Nephron (organoid): ENCODE results near the gene DNAAF8.
"Not testable (repeated sequence)": the region's sequence is repeated elsewhere in the genome, so short reads cannot be mapped to it uniquely, and the experiment has no call there.

Source experiments
- H3K27ac Mint-ChIP-seq, 3 experiments: 2 replicates each; pipeline ENCODE4 v1.8.0; 2020; ENCODE audit warnings: mixed read lengths in 3 of 3, mild to moderate bottlenecking in 2 of 3, moderate library complexity in 1 of 3
- H3K27me3 Mint-ChIP-seq: 2 replicates; pipeline ENCODE4 v1.8.0; 2021; ENCODE audit warnings: low read depth, mild to moderate bottlenecking, moderate library complexity, mixed read lengths
- H3K36me3 Mint-ChIP-seq: 2 replicates; pipeline ENCODE4 v1.8.0; 2020; ENCODE audit warnings: low read depth, mixed read lengths
- H3K4me1 Mint-ChIP-seq: 2 replicates; pipeline ENCODE4 v1.8.0; 2020; ENCODE audit warnings: mixed read lengths
- H3K4me3 Mint-ChIP-seq, 3 experiments: 2 replicates each; pipeline ENCODE4 v1.8.0; 2020; ENCODE audit warnings: mild to moderate bottlenecking in 3 of 3, mixed read lengths in 3 of 3, moderate library complexity in 2 of 3
- H3K9me3 Mint-ChIP-seq: 2 replicates; pipeline ENCODE4 v1.8.0; 2020; ENCODE audit warnings: mixed read lengths
- TF ChIP-seq, protein P1 (sequence below), 3 experiments: fragments of 200-600 bp; sonication (generic); IDR thresholded peaks; one replicate each; pipeline ENCODE4 v1.5.0; 2021; ENCODE audit warnings: antibody characterized with exemption in 3 of 3; ENCODE audit not compliant: unreplicated experiment in 3 of 3

The DNAAF8 gene

DNA sequence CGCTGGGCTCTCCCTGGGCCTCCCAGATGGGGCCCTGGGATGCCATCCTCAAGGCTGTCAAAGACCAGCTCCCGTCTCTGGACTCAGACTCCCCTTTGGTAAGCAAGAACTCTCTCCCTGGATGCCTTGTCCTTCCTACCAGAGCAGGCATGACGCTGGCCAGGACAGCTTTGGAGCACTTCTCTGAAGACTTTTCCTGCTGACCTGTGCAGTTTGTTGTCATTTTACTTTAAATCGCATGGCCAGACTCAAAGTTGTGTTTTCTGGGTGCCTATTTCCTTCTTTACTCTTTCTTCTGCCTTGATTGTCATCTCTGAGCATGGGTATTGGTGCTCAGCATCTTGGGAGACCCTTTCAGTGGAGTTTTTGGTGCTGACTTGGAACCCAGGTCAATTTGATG is 2.2 kb downstream of the DNAAF8 start:
- TF ChIP-seq, protein P1, sequence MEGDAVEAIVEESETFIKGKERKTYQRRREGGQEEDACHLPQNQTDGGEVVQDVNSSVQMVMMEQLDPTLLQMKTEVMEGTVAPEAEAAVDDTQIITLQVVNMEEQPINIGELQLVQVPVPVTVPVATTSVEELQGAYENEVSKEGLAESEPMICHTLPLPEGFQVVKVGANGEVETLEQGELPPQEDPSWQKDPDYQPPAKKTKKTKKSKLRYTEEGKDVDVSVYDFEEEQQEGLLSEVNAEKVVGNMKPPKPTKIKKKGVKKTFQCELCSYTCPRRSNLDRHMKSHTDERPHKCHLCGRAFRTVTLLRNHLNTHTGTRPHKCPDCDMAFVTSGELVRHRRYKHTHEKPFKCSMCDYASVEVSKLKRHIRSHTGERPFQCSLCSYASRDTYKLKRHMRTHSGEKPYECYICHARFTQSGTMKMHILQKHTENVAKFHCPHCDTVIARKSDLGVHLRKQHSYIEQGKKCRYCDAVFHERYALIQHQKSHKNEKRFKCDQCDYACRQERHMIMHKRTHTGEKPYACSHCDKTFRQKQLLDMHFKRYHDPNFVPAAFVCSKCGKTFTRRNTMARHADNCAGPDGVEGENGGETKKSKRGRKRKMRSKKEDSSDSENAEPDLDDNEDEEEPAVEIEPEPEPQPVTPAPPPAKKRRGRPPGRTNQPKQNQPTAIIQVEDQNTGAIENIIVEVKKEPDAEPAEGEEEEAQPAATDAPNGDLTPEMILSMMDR (IDR thresholded peaks at IDR 0.05; ENCODE audit: unreplicated experiment in 3 of 3): no peak
- Mint-ChIP-seq H3K27ac (peak overlapping the region in 1 of 3 experiments; percentile 32), H3K27me3 (no peaks in the 10 kb centered on the region), H3K36me3 (no peaks in the 10 kb centered on the region), H3K4me1 (peaks cover 15% of the 10 kb centered on the region), H3K9me3 (no peaks in the 10 kb centered on the region), H3K4me3 (peak overlapping the region; percentile 60 to 73 (median 68))

DNA sequence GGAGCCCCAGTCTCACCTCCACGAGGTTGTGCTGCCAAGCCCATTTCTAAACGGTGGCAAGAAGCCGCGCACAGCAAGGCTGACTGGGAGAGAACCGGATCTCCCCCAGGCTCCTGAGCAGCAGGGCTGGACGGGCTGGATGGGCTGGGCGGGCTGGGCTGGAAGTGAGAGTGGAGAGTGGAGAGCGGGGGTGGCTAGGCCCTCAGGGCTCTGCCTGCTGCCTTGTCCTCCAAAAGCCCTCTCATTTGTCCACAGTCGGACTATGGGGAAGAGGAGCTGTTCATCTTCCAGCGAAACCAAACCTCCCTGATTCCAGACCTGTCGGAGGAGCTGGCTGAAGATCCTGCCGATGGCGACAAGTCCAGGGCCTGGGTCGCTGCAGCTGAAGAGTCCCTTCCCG is 3.2 kb downstream of the DNAAF8 start:
- no peak overlapping the region for H3K4me3 Mint-ChIP-seq
- H3K27ac Mint-ChIP-seq: no peak overlapping the region
- peaks cover 14% of the 10 kb centered on the region for H3K4me1 Mint-ChIP-seq
- H3K9me3 Mint-ChIP-seq: no peaks in the 10 kb centered on the region
- TF ChIP-seq, protein P1 (IDR thresholded peaks at IDR 0.05; ENCODE audit: unreplicated experiment in 3 of 3): no peak
- no peaks in the 10 kb centered on the region for H3K36me3 Mint-ChIP-seq
- no peaks in the 10 kb centered on the region for H3K27me3 Mint-ChIP-seq

DNA sequence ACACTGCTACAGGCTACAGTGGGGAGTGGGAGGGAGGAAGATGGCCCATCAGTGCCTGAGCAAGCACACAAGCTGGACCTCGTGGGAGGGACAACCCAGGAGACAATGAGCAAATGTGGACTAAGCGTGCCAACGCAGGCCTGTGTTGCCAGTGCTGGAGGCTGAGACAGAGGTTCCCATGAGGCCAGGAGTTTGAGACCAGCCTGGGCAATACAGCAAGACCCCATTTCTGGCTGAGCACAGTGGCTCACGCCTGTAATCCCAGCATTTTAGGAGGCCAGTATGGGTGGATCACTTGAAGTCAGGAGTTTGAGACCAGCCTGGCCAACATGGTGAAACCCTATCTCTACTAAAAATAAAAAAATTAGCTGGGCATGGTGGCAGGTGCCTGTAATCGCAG is 4.0 kb downstream of the DNAAF8 start:
- not testable (repeated sequence) for H3K36me3 Mint-ChIP-seq, H3K9me3 Mint-ChIP-seq

DNA sequence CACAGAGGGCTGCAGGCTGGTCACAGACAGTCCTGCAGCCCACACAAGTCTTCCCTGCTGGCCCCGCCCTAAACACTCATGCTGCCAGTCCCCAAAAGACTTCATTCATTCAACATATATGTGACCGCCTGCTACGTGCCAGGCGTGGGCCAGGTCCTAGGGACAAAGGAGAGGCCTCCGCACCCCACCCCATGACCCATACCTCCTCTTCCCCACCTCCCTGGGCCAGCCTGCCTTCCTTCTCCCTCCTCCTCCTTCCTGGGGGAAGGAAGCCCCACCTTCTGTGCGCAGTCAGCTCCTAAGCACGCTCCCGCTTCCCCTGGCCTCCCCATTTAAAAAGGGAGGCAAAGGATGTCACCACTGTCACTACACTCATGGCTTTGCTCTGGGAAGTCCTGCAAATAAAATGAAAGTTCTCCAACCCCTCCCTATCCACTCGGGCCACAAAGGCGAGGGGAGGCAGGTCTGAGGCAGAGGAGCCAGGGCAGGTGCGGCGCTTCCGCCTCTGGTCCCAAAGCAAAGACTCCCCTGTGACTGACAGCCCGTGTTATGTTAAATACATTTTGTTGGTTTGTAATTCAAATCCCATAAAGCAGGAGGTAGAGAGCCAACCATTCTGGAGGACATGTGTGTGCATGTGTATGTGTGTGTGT is 9.0 kb downstream of the DNAAF8 start:
- TF ChIP-seq, protein P1 (IDR thresholded peaks at IDR 0.05; ENCODE audit: unreplicated experiment in 3 of 3): no peak
- H3K36me3 Mint-ChIP-seq: no peaks in the 10 kb centered on the region

More for the DNA sequence above, 4.0 kb downstream of the DNAAF8 start:
- peak overlapping the region in 2 of 3 experiments; percentile 10 to 41 for H3K4me3 Mint-ChIP-seq
- not testable (repeated sequence) for H3K27me3 Mint-ChIP-seq, H3K27ac Mint-ChIP-seq, H3K4me1 Mint-ChIP-seq

DNA sequence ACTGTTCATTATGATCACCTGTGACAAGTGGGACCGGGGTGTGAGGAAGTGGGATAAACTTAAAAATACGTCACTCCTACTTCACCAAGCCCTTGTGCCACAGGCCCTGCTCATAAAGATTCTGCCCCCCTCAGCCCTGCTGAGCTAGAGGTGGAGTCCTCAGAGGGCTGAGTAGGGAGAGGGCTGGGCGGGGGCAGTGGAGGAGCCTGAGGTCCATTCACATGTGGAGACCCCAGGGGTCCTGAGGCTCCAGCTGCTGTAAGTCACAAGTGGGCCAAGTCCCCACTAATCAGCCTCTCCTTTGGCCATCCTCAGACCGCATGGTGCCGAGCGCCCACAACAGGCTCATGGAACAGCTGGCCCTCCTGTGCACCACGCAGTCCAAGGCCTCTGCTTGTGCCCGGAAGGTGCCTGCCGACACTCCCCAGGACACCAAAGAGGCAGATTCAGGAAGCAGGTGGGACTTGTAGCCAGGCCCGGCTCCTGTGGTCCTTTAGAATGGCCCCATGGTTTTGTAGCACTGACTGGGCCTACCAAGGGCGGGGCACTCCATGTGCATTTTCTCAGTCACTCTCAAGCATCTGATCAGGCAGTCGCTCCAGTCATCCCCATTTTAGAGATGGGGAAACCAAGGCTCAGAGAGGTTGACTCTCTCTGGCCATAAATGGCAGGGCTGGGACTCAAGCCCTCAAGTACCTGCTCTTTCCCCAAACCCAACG is 10.4 kb downstream of the DNAAF8 start:
- H3K4me3 Mint-ChIP-seq: no peak overlapping the region
- TF ChIP-seq, protein P1 (IDR thresholded peaks at IDR 0.05; ENCODE audit: unreplicated experiment in 3 of 3): no peak
- no peaks in the 10 kb centered on the region for H3K27me3 Mint-ChIP-seq
- no peaks in the 10 kb centered on the region for H3K9me3 Mint-ChIP-seq
- peaks cover 16% of the 10 kb centered on the region for H3K4me1 Mint-ChIP-seq
- peaks cover 4% of the 10 kb centered on the region for H3K36me3 Mint-ChIP-seq
- H3K27ac Mint-ChIP-seq: no peak overlapping the region

More for the DNA sequence above, 9.0 kb downstream of the DNAAF8 start:
- H3K4me1 Mint-ChIP-seq: peaks cover 16% of the 10 kb centered on the region
- no peaks in the 10 kb centered on the region for H3K9me3 Mint-ChIP-seq
- H3K4me3 Mint-ChIP-seq: peak overlapping the region in 1 of 3 experiments; percentile 17
- no peak overlapping the region for H3K27ac Mint-ChIP-seq
- H3K27me3 Mint-ChIP-seq: no peaks in the 10 kb centered on the region

DNA sequence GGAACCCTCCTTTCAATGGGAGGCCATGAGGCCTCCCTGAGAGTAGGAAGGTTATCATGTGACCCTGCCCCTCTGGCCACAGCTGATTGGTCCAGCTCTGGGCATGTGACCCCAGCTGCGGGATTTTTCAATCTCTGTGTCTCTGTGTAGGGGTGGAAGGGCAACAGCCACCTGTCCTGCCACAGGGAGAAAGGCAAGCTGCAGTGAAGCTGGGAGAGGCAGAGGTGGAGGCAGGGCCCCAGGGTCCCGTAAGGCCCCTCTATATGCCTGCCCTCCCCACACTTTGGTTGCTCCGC is 10.9 kb downstream of the DNAAF8 start:
- H3K9me3 Mint-ChIP-seq: no peaks in the 10 kb centered on the region
- no peak overlapping the region for H3K4me3 Mint-ChIP-seq
- no peak overlapping the region for H3K27ac Mint-ChIP-seq
- peaks cover 4% of the 10 kb centered on the region for H3K36me3 Mint-ChIP-seq
- no peaks in the 10 kb centered on the region for H3K27me3 Mint-ChIP-seq
- H3K4me1 Mint-ChIP-seq: peaks cover 16% of the 10 kb centered on the region
- TF ChIP-seq, protein P1 (IDR thresholded peaks at IDR 0.05; ENCODE audit: unreplicated experiment in 3 of 3): no peak
